Measurements from ENCODE around the gene RAI1.

Gene RAI1

GRCh38 chr17:17737961-17738894 is 57.0 kb downstream of the RAI1 start:
- no peak for DNase-seq

DNA sequence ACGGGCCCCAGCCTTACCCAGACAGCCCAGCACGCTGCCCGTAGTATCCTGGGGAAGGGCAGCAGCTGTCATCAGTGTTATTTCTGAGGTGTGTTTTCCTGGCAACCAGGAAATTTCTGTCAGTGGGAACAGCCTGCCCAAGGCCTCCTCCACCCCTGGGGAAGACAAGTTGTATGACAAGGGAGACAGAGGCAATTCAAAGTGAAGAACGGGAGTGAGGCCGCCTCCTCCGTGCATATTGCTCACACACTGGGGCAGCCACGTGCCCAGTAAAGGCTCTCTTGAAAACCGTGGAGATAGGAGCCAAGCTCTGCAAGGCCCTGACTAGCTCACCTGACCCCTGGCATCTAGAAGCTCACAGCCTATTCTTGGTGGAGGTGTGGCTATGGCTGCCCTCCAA is 57.6 kb downstream of the RAI1 start:
- no peak for DNase-seq

DNA sequence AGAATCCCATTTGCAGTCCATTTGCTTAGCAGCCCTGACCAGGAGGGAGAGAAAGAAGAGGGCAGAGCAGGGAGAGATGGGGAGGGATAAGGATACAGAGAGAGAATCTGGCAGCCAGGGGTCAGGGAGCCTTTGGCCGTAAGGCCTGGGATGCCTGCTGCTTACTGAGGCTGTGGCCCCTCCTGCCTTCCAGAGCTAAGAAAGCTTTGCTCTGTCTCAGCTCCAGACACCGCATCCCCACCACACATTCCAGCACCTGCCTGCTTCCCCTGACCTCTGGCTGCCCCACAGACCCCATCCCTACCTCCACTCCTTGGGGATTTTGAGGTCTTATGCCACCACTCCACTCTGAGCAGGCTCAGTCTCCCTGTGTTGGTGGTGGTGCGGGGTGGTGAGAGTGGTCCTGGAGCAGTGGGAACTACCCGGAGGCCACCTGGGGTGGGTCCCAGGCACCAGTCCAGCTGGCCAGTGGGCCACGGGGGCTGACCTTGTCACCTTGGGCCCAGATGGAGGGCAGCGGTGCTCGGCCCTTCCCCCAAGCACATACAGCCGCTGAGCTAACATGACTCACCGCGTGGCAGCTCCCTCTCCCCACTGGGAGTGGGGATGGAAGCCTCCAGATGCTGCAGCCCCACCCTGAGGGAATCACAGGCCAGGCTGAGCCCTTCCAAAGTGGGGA is 58.3 kb downstream of the RAI1 start:
- DNase-seq, result no peak

DNA sequence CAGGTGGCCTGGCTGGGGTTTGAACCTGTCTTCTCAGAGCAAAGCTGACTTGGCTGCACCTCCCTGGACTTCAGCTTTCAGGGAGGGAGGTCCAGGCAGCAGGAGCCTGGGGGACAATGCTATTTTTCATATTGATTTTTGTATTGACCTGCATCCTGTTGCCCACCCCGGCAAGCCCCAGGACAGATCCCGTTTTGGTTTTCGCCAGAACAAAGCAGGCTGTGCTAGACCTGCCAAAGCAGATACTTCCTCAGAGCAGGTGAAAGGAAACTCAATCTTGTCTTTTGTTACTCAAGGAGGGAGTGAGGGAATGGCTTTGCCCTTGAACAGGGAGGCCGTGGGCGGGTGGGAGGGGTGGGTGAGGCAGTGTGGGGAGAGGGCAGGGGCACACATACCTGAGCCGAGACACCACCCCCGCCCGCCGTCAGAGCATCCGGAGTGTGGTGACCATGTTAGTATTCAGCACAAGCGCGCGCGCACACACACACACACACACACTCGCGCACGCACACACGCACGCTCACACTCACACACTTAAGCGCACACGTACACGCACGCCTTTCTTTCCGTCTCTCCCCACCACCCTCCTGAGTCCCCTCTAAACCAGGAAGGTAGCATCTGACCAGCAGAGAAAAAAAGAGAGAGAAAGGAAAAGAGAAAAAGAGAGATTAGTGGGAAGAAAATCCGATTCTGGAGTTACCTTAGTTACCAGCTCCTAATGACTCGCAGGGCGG is 59.5 kb downstream of the RAI1 start:
- DNase-seq, result peak; percentile 64 to 75

GRCh38 chr17:17741349-17742023 is 60.2 kb downstream of the RAI1 start:
- DNase-seq, result no peak

DNA sequence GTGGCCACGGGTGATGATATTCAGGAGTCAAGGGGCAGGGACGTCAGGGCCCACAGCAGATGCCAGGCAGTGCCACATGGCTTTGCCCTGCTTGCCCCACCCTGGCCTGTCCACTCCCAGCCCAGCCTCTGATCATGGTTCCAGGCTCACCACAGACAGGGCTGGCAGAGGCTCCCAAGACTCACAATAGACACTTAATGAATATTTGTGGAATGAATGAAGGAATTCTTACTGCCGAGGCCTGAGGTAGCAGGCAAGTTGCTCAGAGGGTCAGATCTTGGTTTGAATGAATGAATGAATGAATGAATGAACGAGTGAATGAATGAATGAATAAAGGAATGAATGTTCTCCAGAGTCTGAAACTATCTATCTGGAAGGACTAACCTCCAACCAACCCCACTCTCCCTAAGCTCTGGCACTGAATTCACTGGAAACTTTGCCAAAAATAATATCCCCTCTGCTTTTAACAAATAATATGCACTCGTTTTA is 60.9 kb downstream of the RAI1 start:
- DNase-seq, result no peak

- DNase-seq, result no peak
These were observed 61.6 kb downstream of the RAI1 start for GRCh38 chr17:17742688-17743390.

- DNase-seq, result no peak
These were observed 62.3 kb downstream of the RAI1 start for GRCh38 chr17:17743391-17744112.

GRCh38 chr17:17744116-17744515 is 62.9 kb downstream of the RAI1 start:
- no peak for DNase-seq

DNA sequence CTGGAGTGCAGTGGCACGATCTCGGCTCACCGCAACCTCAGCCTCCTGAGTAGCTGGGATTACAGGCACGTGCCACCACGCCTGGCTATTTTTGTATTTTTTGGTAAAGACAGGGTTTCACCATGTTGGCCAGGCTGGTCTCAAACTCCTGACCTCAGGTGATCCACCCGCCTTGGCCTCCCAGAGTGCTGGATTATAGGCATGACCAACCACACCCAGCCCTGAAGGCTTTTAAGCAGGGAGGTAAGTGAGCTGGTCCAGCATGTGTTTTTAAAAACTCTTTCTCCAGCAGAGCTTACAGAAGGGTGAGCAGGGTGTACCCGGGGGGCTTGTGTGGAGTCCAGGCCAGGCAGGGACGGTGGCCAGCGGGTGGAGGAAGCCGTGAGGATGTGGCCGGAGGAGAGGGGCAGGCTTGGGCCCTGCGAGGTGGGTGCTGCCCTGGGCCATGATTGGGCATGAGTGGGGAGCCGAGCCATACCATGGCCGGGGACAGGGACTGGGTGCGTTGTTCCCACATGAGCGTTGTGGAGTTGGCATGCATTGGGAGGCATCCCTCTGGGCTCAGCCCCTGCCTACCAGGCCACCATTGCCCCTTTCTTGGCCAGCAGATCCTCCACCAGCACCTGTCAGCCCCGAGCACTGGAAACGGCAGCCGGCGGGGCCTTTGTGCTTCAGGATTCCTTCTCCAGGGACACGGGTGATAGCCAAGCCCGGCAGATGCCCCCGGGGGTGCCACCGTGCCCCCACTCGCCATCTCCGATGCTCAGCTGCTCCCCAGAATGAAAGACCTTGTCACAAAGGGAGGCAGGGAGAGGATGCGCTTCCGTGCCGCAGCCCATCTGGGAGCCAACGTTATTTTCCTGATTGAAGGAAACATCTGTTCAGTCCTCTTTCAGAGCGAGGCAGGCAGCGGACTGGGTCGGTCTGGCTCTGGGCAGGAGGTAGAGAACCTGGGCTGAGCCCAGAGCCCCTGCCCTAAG is 64.5 kb downstream of the RAI1 start:
- DNase-seq, result no peak

GRCh38 chr17:17748179-17748578 is 66.9 kb downstream of the RAI1 start:
- DNase-seq, result no peak

DNA sequence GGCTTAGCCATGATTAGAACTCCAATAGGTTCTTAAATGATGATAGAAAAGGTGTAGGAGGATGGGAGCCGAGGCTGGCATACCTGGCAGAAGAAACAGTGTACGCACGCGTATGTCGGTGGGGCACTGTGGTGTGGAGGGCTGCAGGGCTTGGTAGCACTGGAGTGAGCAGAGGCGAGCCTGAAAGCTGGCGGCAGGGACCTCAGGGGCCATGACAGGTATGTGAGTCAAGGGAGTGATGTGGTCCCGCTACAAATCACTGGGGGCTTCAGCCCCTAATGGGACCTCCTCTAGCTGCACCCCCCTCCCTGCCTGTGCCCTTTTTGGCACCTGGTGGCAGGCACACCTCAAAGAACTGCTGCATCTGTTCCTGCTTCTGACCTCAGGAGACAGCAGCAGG is 67.3 kb downstream of the RAI1 start:
- no peak for DNase-seq

GRCh38 chr17:17749025-17749772 is 67.9 kb downstream of the RAI1 start:
- no peak for DNase-seq

GRCh38 chr17:17749921-17750320 is 68.7 kb downstream of the RAI1 start:
- DNase-seq, result peak; percentile 22 to 33

- peak in 1 of 2 donors; percentile 24 for DNase-seq
These were observed 69.6 kb downstream of the RAI1 start for GRCh38 chr17:17750881-17751280.

- DNase-seq, result peak in 1 of 2 donors; percentile 28
These were observed 70.3 kb downstream of the RAI1 start for GRCh38 chr17:17751489-17752088.

GRCh38 chr17:17752089-17752820 is 71.0 kb downstream of the RAI1 start:
- peak; percentile 96 to 98 for DNase-seq

- peak in 1 of 2 donors; percentile 8 for DNase-seq
These were observed 71.6 kb downstream of the RAI1 start for GRCh38 chr17:17752821-17753321.

Measured in activated CD4-positive, alpha-beta T cell treated with anti-CD3 and anti-CD28 coated beads for 4 hours (primary cell).